HG03196 (cell line): ENCODE results near the gene MVB12A.

Experiments used
- ATAC-seq: cut with Tn5 transposase; IDR thresholded peaks from one replicate; pipeline ENCODE4 v1.9.1; 2021; ENCODE audit not compliant: unreplicated experiment

MVB12A gene

GRCh38 chr19:17441241-17442021 lies 21.6 kb downstream of the MVB12A start:
- no peak for ATAC-seq

- no peak for ATAC-seq
These were observed 25.8 kb downstream of the MVB12A start for GRCh38 chr19:17445526-17446165.

- no peak for ATAC-seq
These were observed 27.9 kb downstream of the MVB12A start for GRCh38 chr19:17447704-17448130.

- ATAC-seq: no peak
These were observed 28.5 kb downstream of the MVB12A start, which contains the start of gene TMEM221 for GRCh38 chr19:17448131-17448967. TSS of gene TMEM221 (minus strand) at chr19:17448668. CDS start at chr19:17448462, 206 bp downstream.

- no peak for ATAC-seq
These were observed 30.6 kb downstream of the MVB12A start for GRCh38 chr19:17450264-17451075.

- no peak for ATAC-seq
These were observed 32.0 kb downstream of the MVB12A start for GRCh38 chr19:17451820-17452219.

GRCh38 chr19:17454576-17455071 lies 34.8 kb downstream of the MVB12A start:
- no peak for ATAC-seq

- ATAC-seq: no peak
These were observed 35.7 kb downstream of the MVB12A start for GRCh38 chr19:17455308-17456123.

- no peak for ATAC-seq
These were observed 36.3 kb downstream of the MVB12A start for GRCh38 chr19:17456127-17456526.

- no peak for ATAC-seq
These were observed 37.8 kb downstream of the MVB12A start for GRCh38 chr19:17457616-17458015.

GRCh38 chr19:17458970-17459369 lies 39.1 kb downstream of the MVB12A start:
- ATAC-seq: no peak

- ATAC-seq: no peak
These were observed 40.8 kb downstream of the MVB12A start, which contains the start of gene NXNL1 for GRCh38 chr19:17460372-17461230. TSS of gene NXNL1 (minus strand) at chr19:17460926. CDS start at chr19:17460869, 57 bp downstream.

- ATAC-seq: no peak
These were observed 46.6 kb downstream of the MVB12A start for GRCh38 chr19:17466487-17466850.

- ATAC-seq: no peak
These were observed 47.8 kb downstream of the MVB12A start for GRCh38 chr19:17467471-17468301.

- ATAC-seq: no peak
These were observed 48.6 kb downstream of the MVB12A start for GRCh38 chr19:17468302-17469091.

GRCh38 chr19:17469092-17469480 lies 49.2 kb downstream of the MVB12A start:
- no peak for ATAC-seq

GRCh38 chr19:17469481-17470067 lies 49.7 kb downstream of the MVB12A start:
- ATAC-seq: peak; percentile 46
